K562 (cell line): ENCODE results near the gene IL1F10. TPM values are rescaled to one million over a fixed set of nuclear protein-coding genes. Genes with fewer than 3 reads are reported as not detected.

Experiments
- ATAC-seq: fragments of 200-7000 bp; cut with Tn5 transposase; 3 replicates; pipeline ENCODE4 v1.9.1; 2020; ENCODE audit warnings: moderate library complexity
- BruUV-seq: library from RNA; stranded (reverse); fragments of 400-500 nt; replicated peaks from 2 replicates; lab custom pipeline; 2021; lab: Mats Ljungman, UMichigan
- CTCF ChIA-PET: fragments of 300-600 bp; formaldehyde crosslinking; extraction: SDS; loops from one replicate; lab custom pipeline; 2021; ENCODE audit warnings: low intra/inter-chr PET ratio; lab: Yijun Ruan, JAX
- POLR2A ChIA-PET: fragments of 300-600, 350-650 bp; sonication (Branson Sonifier 250); formaldehyde crosslinking; extraction: SDS; loops from one replicate; lab custom pipeline; 2021; ENCODE audit warnings: antibody characterized with exemption, inconsistent platforms; lab: Yijun Ruan, JAX
- DNase-seq, 4 experiments: peaks; one replicate each; pipeline versions ENCODE4 v3.0.0 to v3.0.0-alpha.2; 2011 to 2018; ENCODE audit warnings: low spot score in 3 of 4, mixed read lengths in 3 of 4; ENCODE audit errors: extremely low read depth in 1 of 4
- FAIRE-seq: peaks from 2 replicates; lab custom pipeline; 2011; peaks lifted over from hg19 to GRCh38; lab: Jason Lieb, UNC
- H2AFZ ChIP-seq: 2 replicates; pipeline ENCODE4 v1.6.0; 2011; ENCODE audit warnings: low read depth, low read length, control low read depth, inconsistent platforms
- H3K27ac ChIP-seq: fragments of 200-600 bp; 3 replicates; pipeline ENCODE4 v1.8.0; 2011; ENCODE audit warnings: low read depth, mild to moderate bottlenecking, control low read depth, inconsistent platforms, low read length, moderate library complexity, mixed read lengths; ENCODE audit errors: extremely low read depth
- H3K27me3 ChIP-seq, 2 experiments: fragments of 300-600 bp in 1 of 2; 2 replicates in 1 of 2; 3 replicates in 1 of 2; pipeline versions ENCODE4 v1.6.0 to v1.8.0; 2011; ENCODE audit warnings: inconsistent platforms in 2 of 2, low read length in 2 of 2, mild to moderate bottlenecking in 1 of 2, mixed read lengths in 1 of 2, moderate library complexity in 1 of 2; ENCODE audit not compliant: control insufficient read depth in 2 of 2, insufficient read depth in 2 of 2
- H3K36me3 ChIP-seq: fragments of 300-600 bp; 3 replicates; pipeline ENCODE4 v1.8.0; 2011; ENCODE audit warnings: mild to moderate bottlenecking, low read length, inconsistent platforms; ENCODE audit not compliant: control insufficient read depth, insufficient read depth
- H3K4me1 ChIP-seq, 2 experiments: fragments of 200-600 bp in 1 of 2; replicated peaks in 1 of 2; 2 replicates in 1 of 2; 3 replicates in 1 of 2; pipeline versions ENCODE4 v1.5.1 to v1.8.0; 2011; ENCODE audit warnings: inconsistent platforms in 2 of 2, low read length in 2 of 2, mild to moderate bottlenecking in 1 of 2, mixed read lengths in 1 of 2, moderate library complexity in 1 of 2; ENCODE audit not compliant: control insufficient read depth in 2 of 2, insufficient read depth in 2 of 2
- H3K4me2 ChIP-seq: 2 replicates; pipeline ENCODE4 v1.6.1; 2011; ENCODE audit warnings: low read length, control low read depth, inconsistent platforms, mixed read lengths; ENCODE audit not compliant: insufficient read depth
- H3K4me3 ChIP-seq: fragments of 200-600 bp; sonication (generic), shearing (Covaris generic); 2 replicates; pipeline ENCODE4 v1.5.1; 2016; ENCODE audit warnings: control low read depth, inconsistent platforms
- H3K79me2 ChIP-seq: fragments of 200-600 bp; 3 replicates; pipeline ENCODE4 v1.8.0; 2011; ENCODE audit warnings: low read length, inconsistent platforms; ENCODE audit not compliant: control insufficient read depth, insufficient read depth
- H3K9ac ChIP-seq, 2 experiments: 2 replicates each; pipeline versions ENCODE4 v1.6.0 to v1.6.1; 2011; ENCODE audit warnings: low read depth in 2 of 2, low read length in 2 of 2, control low read depth in 1 of 2, inconsistent platforms in 1 of 2, mild to moderate bottlenecking in 1 of 2, mixed read lengths in 1 of 2; ENCODE audit not compliant: insufficient read depth in 1 of 2
- H3K9me1 ChIP-seq: one replicate; pipeline ENCODE4 v1.6.0; 2011; ENCODE audit warnings: inconsistent platforms, mild to moderate bottlenecking, low read length, moderate library complexity; ENCODE audit not compliant: control insufficient read depth, insufficient read depth
- H3K9me3 ChIP-seq: replicated peaks from 2 replicates; pipeline ENCODE4 v1.5.1; 2011; ENCODE audit warnings: low read depth, low read length, inconsistent platforms; ENCODE audit not compliant: control insufficient read depth, insufficient read depth
- H4K20me1 ChIP-seq: replicated peaks from 2 replicates; pipeline ENCODE4 v1.6.1; 2011; ENCODE audit warnings: low read length, inconsistent platforms, mixed read lengths; ENCODE audit not compliant: control insufficient read depth, insufficient read depth
- CBX1 ChIP-seq: sonication (generic); IDR thresholded peaks from 2 replicates; pipeline ENCODE4 v1.6.1; 2016; ENCODE audit warnings: antibody characterized with exemption, low read depth, mild to moderate bottlenecking
- CGGBP1 ChIP-seq: fragments of 250-450 bp; sonication (Bioruptor Pico); IDR thresholded peaks from 2 replicates; pipeline ENCODE4 v1.9.0; 2021; ENCODE audit warnings: mild to moderate bottlenecking
- CREB1 ChIP-seq, 2 experiments: sonication (generic) in 1 of 2; formaldehyde crosslinking in 1 of 2; IDR thresholded peaks; 2 replicates each; pipeline versions ENCODE4 v1.6.1 to v1.8.0; 2012 to 2022; ENCODE audit warnings: inconsistent platforms in 1 of 2, mild to moderate bottlenecking in 1 of 2, missing genetic modification reagents in 1 of 2, moderate library complexity in 1 of 2
- ETV5 ChIP-seq: sonication (generic); formaldehyde crosslinking; IDR thresholded peaks from 2 replicates; pipeline ENCODE4 v1.4.0; 2020; ENCODE audit warnings: low read depth, mild to moderate bottlenecking, missing genetic modification reagents
- EZH2 ChIP-seq: IDR thresholded peaks from 2 replicates; pipeline ENCODE4 v1.6.1; 2012; ENCODE audit warnings: low read depth, mild to moderate bottlenecking, inconsistent platforms, low read length, borderline replicate concordance
- FOSL1 ChIP-seq: fragments of 200-800 bp; sonication (Bioruptor generic); conservative IDR thresholded peaks from 2 replicates; pipeline ENCODE4 v1.6.1; 2016; ENCODE audit warnings: missing genetic modification characterization, missing compliant biosample characterization
- RHOXF2B ChIP-seq: fragments of 250-450 bp; sonication (Bioruptor Pico); conservative IDR thresholded peaks from 2 replicates; pipeline ENCODE4 v1.5.1; 2021
- SIN3A ChIP-seq, 2 experiments: fragments of 150-350 bp in 1 of 2; IDR thresholded peaks; 2 replicates each; pipeline ENCODE4 v1.6.1; 2011 to 2016; ENCODE audit warnings: borderline replicate concordance in 2 of 2, low read depth in 2 of 2, low read length in 2 of 2, mild to moderate bottlenecking in 2 of 2, moderate library complexity in 2 of 2; ENCODE audit not compliant: control insufficient read depth in 1 of 2
- SREBF1 ChIP-seq: fragments of 150-350 bp; IDR thresholded peaks from 2 replicates; pipeline ENCODE4 v1.6.1; 2014; ENCODE audit warnings: antibody characterized with exemption, low read depth, low read length, borderline replicate concordance
- XRCC3 ChIP-seq: fragments of 450-650 bp; IDR thresholded peaks from 2 replicates; pipeline ENCODE4 v1.6.1; 2017; ENCODE audit warnings: mild to moderate bottlenecking, moderate library complexity
- WGBS: fragments of 100-300 bp; shearing (Covaris generic); methylation state at CpG from one replicate; pipeline ENCODE4 v1.1.6; 2016; ENCODE audit warnings: low coverage, mixed read lengths; ENCODE audit not compliant: insufficient coverage; ENCODE audit errors: missing lambda C conversion rate; 5-methylcytosine and 5-hydroxymethylcytosine counted together
- in situ Hi-C: fragments of 300-500 bp; cut with MboI; formaldehyde crosslinking; loops from 4 replicates; pipeline ENCODE4 v1.15.0; 2018; ENCODE audit warnings: inconsistent platforms, mixed read lengths
- intact Hi-C: fragments of 100-400 bp; cut with micrococcal nuclease; formaldehyde crosslinking; loops from 2 replicates; pipeline ENCODE4 v1.14.2; 2022
- polyA plus RNA-seq, 8 experiments: library from polyadenylated mRNA; depleted of rRNA in 4 of 8; stranded (reverse) in 5 of 8; unstranded in 3 of 8; fragments of >200 nt; fragmentation: Nextera tagmentation in 2 of 8; fragmentation: Illumina TruSeq in 1 of 8; extraction: Ambion mirVana in 2 of 8; extraction: Trizol in 1 of 8; gene quantifications; 2 replicates each; pipeline versions ENCODE4 v1.2.1 to v1.2.3, GENCODE V29; 2011 to 2014; ENCODE audit warnings: inconsistent platforms in 1 of 8, missing spikeins in 1 of 8
- total RNA-seq, 7 experiments: library from RNA; depleted of rRNA in 6 of 7; stranded (reverse); fragments of >200 nt in 6 of 7; fragmentation: Illumina TruSeq in 2 of 7; extraction: Trizol in 2 of 7; gene quantifications; 2 replicates each; pipeline versions ENCODE4 v1.2.1 to v1.2.3, GENCODE V29; 2011 to 2021; ENCODE audit warnings: low replicate concordance in 1 of 7
- TF ChIP-seq, protein P1 (sequence below): fragments of 450-650 bp; formaldehyde crosslinking; IDR thresholded peaks from 2 replicates; pipeline ENCODE4 v1.4.0; 2020; ENCODE audit warnings: mild to moderate bottlenecking, moderate library complexity
- TF ChIP-seq, protein P2 (sequence below): fragments of 250-450 bp; sonication (Bioruptor Pico); IDR thresholded peaks from 2 replicates; pipeline ENCODE4 v1.6.1; 2021; ENCODE audit warnings: mild to moderate bottlenecking

IL1F10 gene
- total and polyA plus RNA-seq, 9 of the 15 experiments (the other 6 are each of a cell fraction or from before 2014, with no cell fraction given) = not detected

- no peak overlapping the region for H3K9ac ChIP-seq
- TF ChIP-seq CBX1 (no peak), SIN3A (IDR thresholded peaks at IDR 0.05; ENCODE audit: borderline replicate concordance in 2 of 2, control insufficient read depth in 1 of 2, low read depth in 2 of 2, low read length in 2 of 2) (no peak), RHOXF2B (CRISPR knock-in tag) (no peak), CREB1 (IDR thresholded peaks at IDR 0.05) (no peak), CREB1 (CRISPR knock-in tag; IDR thresholded peaks at IDR 0.05) (no peak; the same call in 1 of the 2 replicates), FOSL1 (tag) (peak; percentile 89), EZH2 (no peak), CGGBP1 (no peak), ETV5 (CRISPR knock-in tag) (no peak), SREBF1 (no peak), XRCC3 (no peak)
- TF ChIP-seq, protein P1, sequence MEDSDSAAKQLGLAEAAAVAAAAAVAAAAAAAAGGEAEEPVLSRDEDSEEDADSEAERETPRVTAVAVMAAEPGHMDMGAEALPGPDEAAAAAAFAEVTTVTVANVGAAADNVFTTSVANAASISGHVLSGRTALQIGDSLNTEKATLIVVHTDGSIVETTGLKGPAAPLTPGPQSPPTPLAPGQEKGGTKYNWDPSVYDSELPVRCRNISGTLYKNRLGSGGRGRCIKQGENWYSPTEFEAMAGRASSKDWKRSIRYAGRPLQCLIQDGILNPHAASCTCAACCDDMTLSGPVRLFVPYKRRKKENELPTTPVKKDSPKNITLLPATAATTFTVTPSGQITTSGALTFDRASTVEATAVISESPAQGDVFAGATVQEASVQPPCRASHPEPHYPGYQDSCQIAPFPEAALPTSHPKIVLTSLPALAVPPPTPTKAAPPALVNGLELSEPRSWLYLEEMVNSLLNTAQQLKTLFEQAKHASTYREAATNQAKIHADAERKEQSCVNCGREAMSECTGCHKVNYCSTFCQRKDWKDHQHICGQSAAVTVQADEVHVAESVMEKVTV (CRISPR knock-in tag) = no peak; the same call in 1 of the 2 replicates
- TF ChIP-seq, protein P2, sequence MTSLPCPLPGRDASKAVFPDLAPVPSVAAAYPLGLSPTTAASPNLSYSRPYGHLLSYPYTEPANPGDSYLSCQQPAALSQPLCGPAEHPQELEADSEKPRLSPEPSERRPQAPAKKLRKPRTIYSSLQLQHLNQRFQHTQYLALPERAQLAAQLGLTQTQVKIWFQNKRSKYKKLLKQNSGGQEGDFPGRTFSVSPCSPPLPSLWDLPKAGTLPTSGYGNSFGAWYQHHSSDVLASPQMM = no peak
Observed at GRCh38 chr2:113105047-113105785, 37.4 kb downstream of the IL1F10 start.

More at GRCh38 chr2:113105047-113105785, 37.4 kb downstream of the IL1F10 start:
- 0 out of 3 replicates have a peak, but pooled peaks have one; percentile 38 for ATAC-seq
- CTCF ChIA-PET = no interaction called here
- H3K4me2 ChIP-seq = no peak overlapping the region
- H4K20me1 ChIP-seq = no peaks in the 10 kb centered on the region
- no peaks in the 10 kb centered on the region for H3K79me2 ChIP-seq
- H3K36me3 ChIP-seq = no peaks in the 10 kb centered on the region
- in situ Hi-C loops = no loop called here
- H3K9me3 ChIP-seq = no peaks in the 10 kb centered on the region
- POLR2A ChIA-PET = interaction anchor here (1.0 to 1.7 kb wide), 3 partner anchors 8 to 33 kb away, joined by 5 read pairs; no protein-coding TSS in a partner anchor
- H3K4me3 ChIP-seq = no peak overlapping the region
- no peak overlapping the region for H2AFZ ChIP-seq
- under 1% methylated on average over 6 of the region's 6 CpGs for WGBS
- peaks cover 7 to 20% of the 10 kb centered on the region in 2 experiments; a peak in 4 of 5 replicates for H3K27me3 ChIP-seq
- H3K9me1 ChIP-seq = no peaks in the 10 kb centered on the region
- DNase-seq = peak in 3 of 4 experiments; percentile 18 to 37 (median 21)
- FAIRE-seq = peak; percentile 11
- BruUV-seq = no TSS peak
- H3K4me1 ChIP-seq = no peaks in the 10 kb centered on the region
- H3K27ac ChIP-seq = no peak overlapping the region
- intact Hi-C loops = no loop called here
